Choroid plexus epithelial cell (primary cell): Measurements from ENCODE around the gene TUBA4B.

Experiments
- DNase-seq: peaks from one replicate; pipeline ENCODE4 v3.0.0-alpha.2; 2010; ENCODE audit warnings: low read depth
- H3K4me3 ChIP-seq: 2 replicates; pipeline ENCODE4 v1.5.1; 2011; ENCODE audit warnings: low read depth, mild to moderate bottlenecking, control low read depth, low read length, moderate library complexity
- CTCF ChIP-seq: conservative IDR thresholded peaks from 2 replicates; pipeline ENCODE4 v1.5.1; 2011; ENCODE audit warnings: low read depth, mild to moderate bottlenecking, control low read depth, inconsistent platforms, low read length, moderate library complexity

TUBA4B gene

GRCh38 chr2:219314804-219315468 is 61.9 kb downstream of the TUBA4B start:
- no peak overlapping the region for H3K4me3 ChIP-seq
- DNase-seq, result no peak
- no peak for TF ChIP-seq CTCF
